ENCODE measurements around the gene C1R.

C1R gene

GRCh38 chr12:7093486-7093885, 1.2 kb upstream of the C1R start:
- no peak overlapping the region for H3K4me3 ChIP-seq (ENCODE audit: control insufficient read depth, low read depth, low read length)
- no peak for DNase-seq (ENCODE audit: low read depth)
- TF ChIP-seq CTCF (IDR thresholded peaks at IDR 0.05; ENCODE audit: control insufficient read depth, insufficient read depth, low read depth, low read length, missing control alignments), result no peak

GRCh38 chr12:7092986-7093460, 778 bp upstream of the C1R start:
- no peak for TF ChIP-seq CTCF (IDR thresholded peaks at IDR 0.05; ENCODE audit: control insufficient read depth, insufficient read depth, low read depth, low read length, missing control alignments)
- H3K4me3 ChIP-seq (ENCODE audit: control insufficient read depth, low read depth, low read length), result no peak overlapping the region
- no peak for DNase-seq (ENCODE audit: low read depth)

- TF ChIP-seq CTCF (IDR thresholded peaks at IDR 0.05; ENCODE audit: control insufficient read depth, insufficient read depth, low read depth, low read length, missing control alignments), result no peak
- H3K4me3 ChIP-seq (ENCODE audit: control insufficient read depth, low read depth, low read length), result peak overlapping the region; percentile 52
- DNase-seq (ENCODE audit: low read depth), result no peak
Observed at GRCh38 chr12:7091660-7092228, 501 bp downstream of the C1R start.

- TF ChIP-seq CTCF (IDR thresholded peaks at IDR 0.05; ENCODE audit: control insufficient read depth, insufficient read depth, low read depth, low read length, missing control alignments), result no peak
- DNase-seq (ENCODE audit: low read depth), result no peak
- peak overlapping the region; percentile 52 for H3K4me3 ChIP-seq (ENCODE audit: control insufficient read depth, low read depth, low read length)
Observed at GRCh38 chr12:7091171-7091570, 1.1 kb downstream of the C1R start.

GRCh38 chr12:7090222-7090998, 1.8 kb downstream of the C1R start:
- TF ChIP-seq CTCF (IDR thresholded peaks at IDR 0.05; ENCODE audit: control insufficient read depth, insufficient read depth, low read depth, low read length, missing control alignments), result no peak
- no peak overlapping the region for H3K4me3 ChIP-seq (ENCODE audit: control insufficient read depth, low read depth, low read length)
- no peak for DNase-seq (ENCODE audit: low read depth)

GRCh38 chr12:7089196-7089871, 2.9 kb downstream of the C1R start:
- TF ChIP-seq CTCF (IDR thresholded peaks at IDR 0.05; ENCODE audit: control insufficient read depth, insufficient read depth, low read depth, low read length, missing control alignments), result no peak
- no peak for DNase-seq (ENCODE audit: low read depth)
- no peak overlapping the region for H3K4me3 ChIP-seq (ENCODE audit: control insufficient read depth, low read depth, low read length)

Data from AG09309 (cell line).